Measurements from ENCODE around the gene POLR2E.

DNA sequence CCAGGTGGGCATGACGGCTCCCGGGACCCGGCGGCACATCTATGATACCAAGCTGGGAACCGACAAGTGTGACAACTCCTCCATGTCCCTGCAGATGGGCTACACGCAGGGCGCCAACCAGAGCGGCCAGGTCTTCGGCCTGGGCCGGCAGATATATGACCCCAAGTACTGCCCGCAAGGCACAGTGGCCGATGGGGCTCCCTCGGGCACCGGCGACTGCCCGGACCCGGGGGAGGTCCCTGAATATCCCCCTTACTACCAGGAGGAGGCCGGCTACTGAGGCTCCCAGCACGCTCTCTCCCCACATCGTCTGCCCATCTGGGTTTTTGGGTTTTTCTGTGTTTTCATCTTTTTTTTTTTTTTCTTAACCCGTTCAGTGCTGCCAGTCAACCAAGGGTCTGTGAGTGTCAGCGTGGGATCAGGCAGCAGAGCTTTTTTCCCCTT, 57.5 kb downstream of the POLR2E start:
- no peak for TF ChIP-seq CTCF (IDR thresholded peaks at IDR 0.05 in 2 of 3, conservative IDR thresholded peaks at IDR 0.05 in 1 of 3; ENCODE audit: borderline replicate concordance in 1 of 3, insufficient read depth in 1 of 3, low read depth in 2 of 3, low read length in 2 of 3)
- no peak for TF ChIP-seq POLR2AphosphoS5 (IDR thresholded peaks at IDR 0.05; ENCODE audit: low read depth, low read length)
- no peak for TF ChIP-seq RAD21 (IDR thresholded peaks at IDR 0.05; ENCODE audit: low read depth)
- no peak for TF ChIP-seq REST (IDR thresholded peaks at IDR 0.05; ENCODE audit: low read depth)
- no peak for TF ChIP-seq MAX (IDR thresholded peaks at IDR 0.05)
- no peak for TF ChIP-seq ZNF274 (IDR thresholded peaks at IDR 0.05; ENCODE audit: low read depth, low read length)
- no peak for TF ChIP-seq EZH2 (IDR thresholded peaks at IDR 0.05)
- TF ChIP-seq, protein P1, sequence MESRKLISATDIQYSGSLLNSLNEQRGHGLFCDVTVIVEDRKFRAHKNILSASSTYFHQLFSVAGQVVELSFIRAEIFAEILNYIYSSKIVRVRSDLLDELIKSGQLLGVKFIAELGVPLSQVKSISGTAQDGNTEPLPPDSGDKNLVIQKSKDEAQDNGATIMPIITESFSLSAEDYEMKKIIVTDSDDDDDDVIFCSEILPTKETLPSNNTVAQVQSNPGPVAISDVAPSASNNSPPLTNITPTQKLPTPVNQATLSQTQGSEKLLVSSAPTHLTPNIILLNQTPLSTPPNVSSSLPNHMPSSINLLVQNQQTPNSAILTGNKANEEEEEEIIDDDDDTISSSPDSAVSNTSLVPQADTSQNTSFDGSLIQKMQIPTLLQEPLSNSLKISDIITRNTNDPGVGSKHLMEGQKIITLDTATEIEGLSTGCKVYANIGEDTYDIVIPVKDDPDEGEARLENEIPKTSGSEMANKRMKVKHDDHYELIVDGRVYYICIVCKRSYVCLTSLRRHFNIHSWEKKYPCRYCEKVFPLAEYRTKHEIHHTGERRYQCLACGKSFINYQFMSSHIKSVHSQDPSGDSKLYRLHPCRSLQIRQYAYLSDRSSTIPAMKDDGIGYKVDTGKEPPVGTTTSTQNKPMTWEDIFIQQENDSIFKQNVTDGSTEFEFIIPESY (IDR thresholded peaks at IDR 0.05; ENCODE audit: extremely low read depth, insufficient replicate concordance, low read length), result no peak
